GF-D8 (cell line): ENCODE measurements around the gene BRF1.

Experiments used
- DNase-seq: peaks from one replicate; lab custom pipeline; 2025; lab: John Stamatoyannopoulos, UW

The BRF1 gene

DNA sequence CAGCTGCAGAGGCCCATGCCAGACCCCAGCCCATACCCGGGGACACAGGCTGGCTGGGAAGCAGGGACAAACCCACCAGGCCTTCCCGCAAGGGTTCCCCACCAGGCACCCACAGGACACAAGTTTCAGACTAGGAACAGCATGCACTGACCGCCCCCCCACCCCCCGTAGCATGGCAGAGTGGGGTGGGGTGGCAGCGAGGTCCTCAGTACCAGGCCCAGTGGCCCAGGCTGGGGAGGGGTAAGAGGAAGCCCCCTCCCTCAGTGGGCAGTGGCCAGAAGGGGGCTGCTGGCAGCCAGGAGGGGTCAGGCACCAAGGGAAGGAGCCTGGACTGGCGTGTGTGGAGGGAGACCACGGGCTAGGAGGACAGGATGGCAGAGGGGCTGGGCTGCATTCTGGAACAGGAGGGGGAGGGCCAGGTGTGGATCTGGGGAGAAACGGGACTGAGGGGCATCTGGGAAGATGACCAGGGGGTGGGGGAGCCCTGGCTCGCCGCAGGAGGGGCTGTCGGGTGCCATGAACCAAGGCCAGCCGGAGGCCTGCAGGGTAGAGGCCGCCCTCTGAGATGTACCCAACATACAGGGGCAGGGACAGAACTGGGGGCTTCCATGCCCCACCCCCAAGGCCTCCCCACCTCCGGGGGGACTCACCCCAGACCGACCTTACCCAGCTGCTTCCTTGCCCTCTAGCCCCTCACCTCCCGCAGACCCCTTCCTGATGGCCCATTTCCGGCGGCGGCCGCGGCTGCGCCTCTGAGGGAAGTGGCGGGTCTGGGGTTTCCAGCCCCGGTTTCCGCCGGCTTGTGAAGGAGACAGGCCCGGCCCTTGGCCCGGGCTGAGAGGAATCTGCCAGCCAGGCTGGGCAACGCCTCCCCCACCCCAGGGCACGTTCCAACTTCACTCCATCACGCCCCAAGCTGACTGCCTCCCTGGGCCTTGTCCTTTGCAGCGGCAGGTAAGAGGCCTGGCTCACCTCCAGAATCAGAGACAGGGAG, 126.6 kb downstream of the BRF1 start:
- DNase-seq, result no peak

DNA sequence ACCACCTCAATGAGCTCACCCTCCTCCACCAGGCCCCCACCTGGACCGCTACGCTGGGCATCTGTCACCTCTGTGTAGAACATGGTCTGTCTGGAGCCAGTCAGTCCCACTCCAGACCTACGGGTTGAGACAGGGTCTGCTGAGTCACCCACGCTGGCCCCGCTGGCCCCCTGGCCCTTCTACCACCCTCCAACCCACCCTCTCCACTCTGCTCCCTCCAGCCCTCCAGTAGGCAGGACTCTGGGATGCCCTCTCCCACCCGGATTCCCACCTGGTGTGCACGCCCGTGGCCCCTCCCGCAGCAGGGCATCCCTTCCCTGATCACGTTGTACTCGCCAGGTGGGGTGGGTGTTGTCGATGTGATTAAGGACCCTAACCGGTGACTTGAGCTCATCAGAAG, 127.7 kb downstream of the BRF1 start:
- DNase-seq, result no peak

GRCh38 chr14:105172476-105172875, 128.3 kb downstream of the BRF1 start:
- no peak for DNase-seq

DNA sequence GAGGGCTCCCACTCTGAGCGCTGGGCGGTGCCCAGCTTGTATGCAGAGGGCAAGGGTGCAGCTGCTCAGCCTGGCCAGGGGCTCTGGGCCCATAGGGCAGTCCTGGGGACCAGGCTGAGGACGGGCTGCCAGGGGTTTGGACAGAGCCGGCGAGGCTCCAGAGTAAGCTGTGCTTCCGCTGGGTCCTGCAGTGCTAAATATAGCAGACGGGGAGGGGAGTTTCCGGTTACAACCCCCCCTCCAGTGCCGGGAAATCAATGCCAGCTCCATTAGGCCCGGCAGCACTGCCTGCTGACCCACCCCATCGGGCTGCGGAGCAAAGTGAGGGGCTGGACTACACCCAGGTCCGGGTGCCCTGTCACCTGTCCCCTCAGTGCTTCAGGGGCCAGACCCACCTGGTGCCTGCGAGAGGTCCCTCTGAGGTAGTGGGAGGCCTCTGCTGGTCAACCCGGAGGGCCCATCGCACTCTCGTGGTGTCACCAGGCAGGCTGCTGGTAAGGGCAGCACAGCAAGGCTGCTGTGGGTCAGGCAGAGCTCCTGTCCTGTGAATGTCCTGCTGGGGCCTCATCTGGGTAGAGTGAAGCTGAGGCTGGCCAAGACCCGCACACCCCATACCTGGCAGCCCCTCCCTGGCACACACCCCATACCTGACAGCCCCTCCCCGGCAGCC, 129.7 kb downstream of the BRF1 start:
- DNase-seq, result no peak

DNA sequence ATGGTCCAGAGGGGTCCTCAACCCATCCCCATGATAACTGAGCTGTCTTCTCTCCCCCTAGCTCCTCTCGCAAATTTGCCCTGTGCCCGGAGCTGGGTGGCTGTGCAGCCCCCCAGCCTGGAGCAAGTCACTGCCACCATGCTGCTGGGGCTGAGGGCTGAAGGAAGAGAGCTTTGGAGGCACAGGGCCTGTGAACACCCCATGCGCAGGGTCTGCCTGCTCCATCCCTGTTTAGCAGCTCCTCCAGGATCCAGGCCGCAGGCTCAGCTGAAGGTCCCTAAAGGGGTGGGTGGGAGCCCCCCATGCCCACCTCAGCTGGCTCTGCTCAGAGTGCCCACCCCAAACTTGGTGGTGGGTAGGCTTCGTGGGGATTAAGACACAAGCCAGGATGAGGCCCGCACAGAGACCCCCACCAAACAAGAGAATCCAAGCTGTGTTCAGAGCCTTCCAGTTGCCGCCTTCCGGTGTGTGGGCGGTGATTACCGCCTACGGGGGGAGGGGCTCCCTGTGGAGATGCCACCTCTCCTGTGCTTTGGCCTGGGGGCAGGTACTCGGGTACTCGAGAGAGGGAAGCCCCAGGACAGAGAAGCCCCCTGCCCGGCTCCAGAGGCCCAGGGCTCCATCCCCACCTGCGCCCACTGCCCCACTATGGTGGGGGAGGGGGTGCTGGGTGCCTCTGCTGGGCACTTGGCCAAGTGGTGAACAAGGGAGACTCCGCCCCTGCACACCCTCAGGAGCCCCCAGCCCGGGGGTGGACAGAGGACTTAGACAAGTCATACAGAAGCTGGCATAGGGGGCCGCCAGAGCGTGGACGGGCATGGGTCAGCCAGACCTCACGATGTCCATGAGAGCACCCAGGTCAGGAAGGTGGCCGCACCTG, 130.8 kb downstream of the BRF1 start:
- no peak for DNase-seq

DNA sequence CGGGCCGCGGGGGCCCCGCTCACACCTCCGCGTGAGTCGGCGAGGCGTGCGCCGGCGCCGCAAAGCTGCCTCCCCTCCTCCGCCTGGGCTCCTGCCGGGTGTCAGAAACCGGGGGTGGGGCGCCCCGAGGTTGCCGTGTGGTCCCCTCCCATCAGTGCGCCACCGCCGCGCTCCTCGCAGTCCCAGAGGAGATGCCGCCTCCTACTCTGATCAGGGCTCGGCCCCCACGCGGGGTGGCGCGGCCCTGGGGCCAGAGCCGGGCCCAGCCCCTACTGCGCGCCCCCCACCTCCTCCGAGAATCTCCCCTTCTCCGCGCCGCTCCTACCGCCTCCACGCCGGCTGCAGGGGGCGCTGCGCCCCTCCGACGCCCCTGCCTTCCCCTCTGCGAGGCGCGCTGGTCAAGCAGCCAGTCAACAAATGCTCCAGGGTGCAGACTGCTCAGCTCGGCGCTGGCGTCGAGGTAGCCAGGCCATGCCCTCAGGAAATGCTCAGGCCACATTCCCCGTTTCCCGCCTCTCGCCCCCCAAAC, 131.8 kb downstream of the BRF1 start:
- no peak for DNase-seq

DNA sequence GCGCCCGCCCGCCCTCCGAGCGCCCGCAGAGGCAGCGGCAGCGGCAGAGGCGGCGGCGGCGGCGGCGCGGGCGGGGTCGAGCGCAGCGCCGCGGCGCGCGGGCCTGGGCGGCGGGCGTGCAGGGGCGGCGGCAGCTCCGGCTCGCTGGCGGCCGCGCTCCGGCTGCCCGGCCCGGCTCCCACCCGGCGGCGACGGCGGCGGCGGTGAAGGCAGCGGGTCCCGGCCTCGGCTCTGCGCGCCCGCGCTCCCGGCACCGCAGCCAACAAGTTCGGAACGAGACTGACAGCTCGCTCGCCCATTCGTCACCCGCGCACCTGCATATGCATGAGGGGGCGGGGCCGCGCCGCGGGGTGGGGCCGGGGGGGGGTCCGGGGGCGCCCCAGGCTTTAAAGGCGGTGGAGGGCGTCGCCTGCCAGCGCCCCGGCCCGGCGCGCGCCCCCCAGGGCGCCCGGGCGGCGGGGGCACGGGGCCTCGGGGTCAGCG, 132.3 kb downstream of the BRF1 start, which contains the start of gene JAG2:
Gene JAG2, minus strand, starts transcription at position 281 of the 483 bp plus-strand sequence. CDS start 356 bp downstream, outside the sequence.
- DNase-seq, result no peak

DNA sequence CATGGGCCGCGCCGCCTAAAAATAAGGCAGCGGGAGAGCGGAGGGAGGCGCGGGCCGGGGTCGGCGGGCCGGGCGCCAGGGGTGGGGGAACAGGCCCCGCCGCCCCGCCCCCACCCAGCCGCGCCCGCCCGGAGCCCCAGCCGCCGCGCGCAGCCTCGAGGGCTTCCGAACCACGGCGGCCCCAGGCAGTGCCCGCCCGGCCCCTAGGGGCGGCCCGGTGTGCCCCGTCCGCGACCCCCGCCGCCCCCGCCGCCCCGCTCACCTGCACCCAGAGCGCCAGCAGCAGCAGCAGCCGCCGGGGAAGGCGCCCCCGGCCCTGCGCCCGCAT, 132.7 kb downstream of the BRF1 start:
- DNase-seq, result no peak

- no peak for DNase-seq
Observed at GRCh38 chr14:105167303-105168092, 133.3 kb downstream of the BRF1 start.

DNA sequence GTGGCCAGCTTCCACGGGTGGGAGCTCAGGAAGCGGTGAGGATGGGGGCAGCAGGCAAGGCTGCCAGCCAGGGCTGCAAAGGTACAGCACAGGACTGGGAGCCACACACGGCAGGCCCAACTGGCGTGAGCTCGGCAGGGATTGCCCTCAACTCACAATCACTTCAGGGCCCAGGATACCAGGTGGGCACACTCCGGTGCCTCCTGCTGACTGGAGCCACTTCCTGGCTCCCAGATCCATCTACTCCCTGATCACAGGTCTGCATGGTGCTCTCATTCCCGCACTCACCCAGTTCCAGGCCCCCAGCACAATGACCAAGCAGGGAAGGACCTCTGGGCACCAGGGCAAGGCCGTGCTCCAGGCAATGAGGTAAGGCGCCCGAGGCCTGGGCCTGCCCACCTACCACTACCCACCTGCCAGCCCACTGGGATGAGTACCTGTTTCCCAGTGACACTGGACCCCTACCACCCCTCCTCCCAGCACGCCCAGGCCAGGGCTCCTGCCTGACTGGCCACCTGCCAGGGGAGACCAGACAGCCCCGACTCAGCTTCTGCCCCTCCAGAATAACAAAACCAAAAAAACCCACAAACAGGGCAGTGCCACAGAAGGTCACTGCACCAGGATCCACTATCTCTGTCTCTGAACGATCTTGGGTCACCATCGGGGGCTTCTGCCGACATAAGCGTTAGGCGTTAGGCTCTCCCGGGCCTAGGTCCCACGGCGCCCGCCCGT, 134.1 kb downstream of the BRF1 start:
- no peak for DNase-seq

- DNase-seq, result no peak
Observed at GRCh38 chr14:105165761-105166485, 134.9 kb downstream of the BRF1 start.

DNA sequence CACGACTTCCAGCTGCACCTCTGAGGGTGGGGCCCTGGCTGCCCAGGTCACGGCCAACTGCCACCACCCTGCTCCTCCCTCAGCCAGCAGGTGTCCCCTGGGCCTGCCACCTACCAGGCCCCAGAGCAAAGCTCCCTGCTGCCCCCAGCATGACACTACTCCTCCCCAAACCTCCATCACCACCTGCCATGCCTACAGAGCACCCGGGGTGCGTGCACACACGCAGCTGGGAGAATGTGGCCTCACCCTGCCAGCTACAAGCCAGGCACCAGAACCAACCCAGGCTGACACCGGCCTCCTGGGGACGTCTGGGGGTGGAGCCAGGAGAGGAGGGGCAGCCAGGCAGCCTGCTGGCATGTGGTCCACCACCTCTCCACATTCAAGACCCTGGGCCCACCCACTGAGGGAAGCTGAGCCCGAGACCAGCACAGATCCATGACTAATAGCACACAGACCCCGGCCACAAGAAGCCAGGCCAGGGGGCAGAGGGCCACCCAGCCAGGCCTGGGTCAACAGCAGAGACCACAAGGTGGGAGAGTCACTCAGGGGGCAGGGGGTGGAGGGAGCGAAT, 135.6 kb downstream of the BRF1 start:
- no peak for DNase-seq

DNA sequence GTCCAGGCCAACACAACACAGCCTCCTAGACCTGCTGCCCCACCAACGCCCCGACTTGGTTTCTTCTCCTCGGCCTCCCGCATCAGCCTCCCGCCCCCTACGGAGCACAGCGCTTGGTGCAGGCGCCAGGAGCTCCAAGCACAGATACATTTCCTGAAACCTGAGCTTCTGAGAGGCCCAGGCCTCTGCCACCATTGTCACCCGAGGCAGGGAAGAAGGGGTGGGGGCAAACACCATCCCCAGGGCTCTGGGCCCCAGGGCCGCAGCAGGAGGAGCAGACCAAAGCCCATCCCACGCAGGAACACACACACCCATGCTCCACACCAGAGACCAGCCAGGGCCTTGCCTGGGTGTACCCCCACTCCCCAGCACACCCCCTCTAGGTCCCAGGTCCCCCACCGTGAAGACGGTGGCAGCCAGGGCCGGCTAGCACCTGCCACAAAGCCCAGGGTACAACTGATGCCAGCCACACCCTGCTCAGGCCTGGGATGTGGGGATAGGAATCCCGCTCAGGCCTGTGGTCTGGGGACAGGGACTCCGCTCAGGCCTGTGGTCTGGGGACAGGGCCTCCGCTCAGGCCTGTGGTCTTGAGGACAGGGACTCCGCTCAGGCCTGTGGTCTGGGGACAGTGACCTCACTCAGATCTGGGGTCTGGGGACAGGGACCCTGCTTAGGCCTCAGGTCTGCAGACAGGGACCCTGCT, 137.6 kb downstream of the BRF1 start:
- no peak for DNase-seq

DNA sequence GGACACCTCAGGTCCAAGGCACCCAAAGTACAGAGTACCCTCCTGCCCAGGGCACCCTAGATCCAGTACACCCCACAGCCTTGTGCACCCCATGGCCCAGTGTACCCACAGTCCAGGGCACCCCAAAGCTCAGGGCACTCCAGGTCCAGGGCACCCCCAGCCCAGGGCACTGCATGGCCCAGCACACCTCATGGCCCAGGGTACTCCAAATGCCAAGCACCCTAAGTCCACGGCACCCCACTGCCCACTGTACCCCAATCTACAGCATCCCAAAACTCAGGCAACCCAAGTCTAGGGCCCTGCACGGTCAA, 138.2 kb downstream of the BRF1 start:
- no peak for DNase-seq

- no peak for DNase-seq
Observed at GRCh38 chr14:105161964-105162668, 138.7 kb downstream of the BRF1 start.

DNA sequence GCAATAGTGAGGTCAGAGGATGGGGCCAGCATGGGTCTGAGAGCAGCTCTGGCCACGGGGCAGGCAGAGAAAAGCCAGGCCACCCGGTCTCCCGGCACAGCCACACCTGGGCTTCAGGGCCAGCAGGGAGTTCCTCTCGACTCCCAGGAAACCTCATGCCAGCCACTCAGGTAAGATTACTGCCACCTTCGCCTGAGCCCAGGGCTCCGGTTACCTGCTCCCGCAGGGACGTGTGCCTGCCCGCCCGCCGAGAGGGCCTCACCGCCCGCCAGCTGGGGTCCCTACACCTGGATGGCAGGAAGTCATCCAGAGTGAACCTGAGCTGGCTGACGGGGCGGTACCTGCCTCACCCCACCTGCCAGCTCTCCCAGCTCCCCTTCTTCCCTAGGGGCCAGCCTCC, 139.5 kb downstream of the BRF1 start:
- no peak for DNase-seq

DNA sequence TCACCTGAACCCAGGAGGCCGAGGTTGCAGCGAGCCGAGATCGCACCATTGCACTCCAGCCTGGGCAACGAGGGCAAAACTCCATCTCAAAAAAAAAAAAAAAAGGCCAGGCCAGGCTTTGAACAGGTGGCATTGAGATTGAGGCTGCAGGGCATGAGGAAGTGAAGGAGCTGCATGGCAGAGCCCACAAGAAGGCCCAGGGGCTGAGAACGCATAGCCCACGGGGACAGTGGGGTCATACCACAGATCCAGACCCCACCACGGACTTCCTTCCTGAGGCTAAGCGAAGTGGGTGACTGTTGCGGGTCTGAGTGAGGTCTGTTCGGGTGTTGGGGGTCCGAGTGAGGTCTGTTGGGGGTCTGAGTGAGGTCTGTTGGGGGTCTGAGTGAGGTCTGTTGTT, 140.0 kb downstream of the BRF1 start:
- DNase-seq, result no peak

GRCh38 chr14:105159344-105159743, 141.5 kb downstream of the BRF1 start:
- no peak for DNase-seq
